ENCODE results near the gene SLC29A4.
"Not testable (repeated sequence)": the region's sequence is repeated elsewhere in the genome, so short reads cannot be mapped to it uniquely, and the experiment has no call there.

The SLC29A4 gene, protein sequence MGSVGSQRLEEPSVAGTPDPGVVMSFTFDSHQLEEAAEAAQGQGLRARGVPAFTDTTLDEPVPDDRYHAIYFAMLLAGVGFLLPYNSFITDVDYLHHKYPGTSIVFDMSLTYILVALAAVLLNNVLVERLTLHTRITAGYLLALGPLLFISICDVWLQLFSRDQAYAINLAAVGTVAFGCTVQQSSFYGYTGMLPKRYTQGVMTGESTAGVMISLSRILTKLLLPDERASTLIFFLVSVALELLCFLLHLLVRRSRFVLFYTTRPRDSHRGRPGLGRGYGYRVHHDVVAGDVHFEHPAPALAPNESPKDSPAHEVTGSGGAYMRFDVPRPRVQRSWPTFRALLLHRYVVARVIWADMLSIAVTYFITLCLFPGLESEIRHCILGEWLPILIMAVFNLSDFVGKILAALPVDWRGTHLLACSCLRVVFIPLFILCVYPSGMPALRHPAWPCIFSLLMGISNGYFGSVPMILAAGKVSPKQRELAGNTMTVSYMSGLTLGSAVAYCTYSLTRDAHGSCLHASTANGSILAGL

DNA sequence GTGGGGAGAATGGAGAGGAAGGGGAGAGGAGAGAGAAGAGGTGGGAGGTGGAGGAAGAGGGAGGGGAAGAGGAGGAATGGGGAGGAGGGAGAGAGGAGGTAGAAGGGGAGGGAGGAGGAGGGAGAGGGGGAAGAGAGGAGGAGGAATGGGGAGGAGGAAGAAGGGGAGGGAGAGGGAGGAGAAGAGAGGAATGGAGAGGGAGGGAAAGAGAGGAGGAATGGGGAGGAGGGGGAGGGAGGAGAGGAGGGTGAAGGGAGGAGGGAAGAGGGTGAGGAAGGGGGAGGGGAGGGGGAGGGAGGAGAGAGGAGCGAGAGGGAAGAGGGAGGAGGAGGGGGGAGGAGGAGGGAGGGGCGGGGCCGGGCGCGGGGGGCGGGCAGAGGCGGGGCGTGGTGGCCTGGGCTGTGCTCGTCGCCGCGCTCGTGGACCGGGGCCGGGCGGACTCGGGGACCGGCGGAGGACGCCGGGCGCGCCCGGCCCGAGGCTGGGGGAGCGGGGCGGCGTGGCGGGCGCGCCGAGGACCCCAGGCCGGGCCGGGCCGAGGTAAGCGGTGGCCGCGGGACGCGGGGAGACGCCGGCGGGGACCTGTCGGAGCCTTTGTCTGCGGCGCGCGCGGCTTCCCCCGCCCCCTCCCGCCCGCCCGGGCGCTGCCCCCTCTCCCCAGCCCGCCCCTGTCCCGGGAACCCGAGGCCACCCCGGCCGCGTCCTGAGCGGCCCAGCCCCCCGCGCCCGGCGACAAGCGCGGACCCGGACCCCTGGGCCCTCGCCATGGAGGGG, at the start of gene SLC29A4:
Gene SLC29A4 (plus strand): TSS at position 401 of the 774 bp plus-strand sequence. CDS start 4,874 bp downstream, outside the sequence.
- DNase-seq (ENCODE audit: extremely low read depth in 1 of 2, low read depth in 1 of 2) = no peak

DNA sequence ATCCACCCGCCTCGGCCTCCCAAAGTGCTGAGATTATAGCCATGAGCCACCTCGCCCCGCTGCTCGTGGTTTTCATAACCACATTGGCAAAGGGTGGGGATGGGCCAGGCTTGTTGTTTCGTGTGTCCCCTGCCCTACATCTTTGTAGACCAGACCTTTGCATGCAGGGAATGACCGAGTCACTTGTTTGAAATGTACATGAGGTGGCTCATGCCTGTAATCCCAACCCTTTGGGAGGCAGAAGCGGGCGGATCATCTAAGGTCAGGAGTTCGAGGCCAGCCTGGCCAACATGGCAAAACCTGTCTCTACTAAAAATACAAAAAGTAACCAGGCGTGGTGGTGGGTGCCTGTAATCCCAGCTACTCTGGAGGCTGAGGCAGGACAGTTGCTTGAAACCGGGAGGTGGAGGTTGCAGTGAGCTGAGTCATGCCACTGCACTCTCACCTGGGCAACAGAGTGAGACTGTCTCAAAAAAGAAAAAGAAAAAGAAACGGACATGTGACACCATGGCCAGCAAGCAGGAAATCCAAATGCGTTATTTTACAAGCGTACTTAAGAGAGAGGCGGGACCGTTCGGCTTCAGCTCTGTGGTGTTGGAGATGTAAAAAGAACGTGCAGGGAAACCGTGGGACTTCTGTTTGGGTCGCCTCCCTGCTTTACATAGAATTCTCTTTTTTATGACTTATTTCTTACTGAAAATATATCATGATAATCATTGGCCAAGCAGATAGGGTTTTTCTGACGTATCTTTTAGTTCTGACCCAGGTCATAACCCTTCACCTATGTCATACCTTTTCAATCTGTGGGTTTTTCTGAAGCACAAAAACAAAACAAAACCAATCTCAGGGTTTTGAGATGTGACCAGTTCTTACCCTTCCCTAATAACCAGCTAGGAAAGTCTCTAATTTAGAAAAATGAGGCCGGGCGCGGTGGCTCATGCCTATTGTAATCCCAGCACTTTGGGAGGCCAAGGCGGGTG, 47.6 kb upstream of the SLC29A4 start:
- no peak for DNase-seq (ENCODE audit: extremely low read depth in 1 of 2, low read depth in 1 of 2)

DNA sequence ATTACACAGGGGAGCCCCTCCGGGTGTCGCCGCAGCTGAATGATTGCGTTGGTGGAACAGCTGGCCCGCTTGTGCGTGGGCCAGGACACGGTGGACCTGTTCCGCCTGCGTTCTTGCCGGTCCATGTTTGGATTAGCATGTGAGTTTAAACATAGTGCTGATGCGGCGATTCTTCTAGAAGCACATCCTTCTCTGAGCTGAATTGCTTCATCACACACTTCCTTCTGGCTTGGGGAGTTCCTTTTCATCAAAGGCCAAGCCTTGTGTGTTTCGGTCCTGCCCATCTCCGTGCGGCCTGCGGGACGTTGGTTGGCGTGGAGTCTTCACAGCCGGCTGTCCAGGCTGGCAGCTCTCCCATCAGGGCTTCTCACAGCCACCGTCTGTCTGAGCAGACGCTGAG, 45.5 kb upstream of the SLC29A4 start:
- DNase-seq (ENCODE audit: extremely low read depth in 1 of 2, low read depth in 1 of 2) = no peak

DNA sequence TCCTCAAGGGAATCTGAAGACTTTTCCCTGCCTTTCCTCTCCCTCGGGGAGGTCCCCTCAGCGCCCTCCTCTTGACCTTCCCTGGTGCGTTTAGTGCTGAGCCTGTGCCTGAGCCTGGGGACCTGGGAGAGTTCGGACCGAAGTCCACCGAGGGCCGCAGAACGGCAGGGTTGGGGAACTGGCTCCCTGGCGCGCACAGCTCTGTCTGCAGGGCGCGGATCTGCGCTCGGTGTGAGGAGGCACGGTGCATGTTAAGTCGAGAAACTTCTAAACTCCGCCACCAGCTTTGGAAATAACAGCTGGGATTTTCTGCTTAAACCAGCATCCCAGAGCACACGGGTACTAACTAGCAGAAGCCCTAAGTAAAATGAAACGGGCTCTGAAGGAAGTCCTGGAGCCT, 44.2 kb upstream of the SLC29A4 start:
- no peak for DNase-seq (ENCODE audit: extremely low read depth in 1 of 2, low read depth in 1 of 2)

DNA sequence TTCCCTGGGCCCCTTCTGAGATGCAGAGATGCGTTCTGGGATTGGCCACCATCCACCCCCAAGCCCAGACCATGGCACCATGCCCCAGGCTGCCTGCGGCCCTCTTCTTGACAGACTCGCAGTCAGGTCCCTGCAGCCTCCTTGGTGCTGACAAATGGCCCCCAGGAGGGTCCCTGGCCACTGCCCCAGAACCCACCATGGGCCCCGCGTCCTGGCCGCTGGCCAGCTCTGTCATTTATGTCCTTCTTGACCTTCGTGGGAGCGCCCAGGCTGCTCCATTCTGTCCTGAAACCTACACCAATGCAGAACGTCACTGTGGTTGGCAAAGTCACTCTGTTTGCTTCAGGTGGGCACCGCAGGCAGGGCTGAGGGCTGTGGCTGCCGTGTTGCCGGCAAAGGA, 39.5 kb upstream of the SLC29A4 start:
- DNase-seq (ENCODE audit: extremely low read depth in 1 of 2, low read depth in 1 of 2) = no peak

DNA sequence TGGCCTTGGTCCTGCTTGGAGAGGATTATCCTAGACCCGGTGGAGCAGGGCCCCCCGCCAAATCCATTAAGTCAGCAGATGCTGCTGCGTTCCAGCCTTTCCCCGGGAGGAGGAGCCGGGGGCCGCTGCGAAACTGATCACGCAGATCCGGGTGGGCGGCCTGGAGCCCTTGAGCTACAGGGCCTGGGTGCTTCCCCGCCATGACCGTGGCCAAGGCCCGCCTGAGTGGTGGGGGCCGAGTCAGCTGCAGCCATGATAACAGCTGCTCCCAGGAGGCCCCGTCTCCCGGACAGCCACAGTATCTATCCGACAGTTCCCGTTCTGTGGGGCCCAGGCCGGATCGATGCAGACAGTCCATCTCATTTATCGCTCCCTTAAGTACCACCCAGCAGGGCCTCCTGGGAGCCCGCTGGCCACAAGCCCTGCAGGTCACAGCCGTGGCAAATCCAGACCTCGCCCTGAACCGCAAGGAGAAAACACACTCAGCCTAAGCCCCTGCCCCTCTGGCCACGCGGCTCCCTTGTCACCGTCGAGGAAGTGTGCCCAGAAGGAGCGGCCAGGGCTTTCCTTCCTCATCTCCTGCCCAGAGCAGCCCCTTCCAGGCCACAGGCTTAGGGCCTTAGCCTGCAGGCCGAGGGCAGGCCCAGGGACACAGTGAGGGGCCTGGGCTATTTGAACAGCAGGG, 34.4 kb upstream of the SLC29A4 start:
- DNase-seq (ENCODE audit: extremely low read depth in 1 of 2, low read depth in 1 of 2) = no peak

DNA sequence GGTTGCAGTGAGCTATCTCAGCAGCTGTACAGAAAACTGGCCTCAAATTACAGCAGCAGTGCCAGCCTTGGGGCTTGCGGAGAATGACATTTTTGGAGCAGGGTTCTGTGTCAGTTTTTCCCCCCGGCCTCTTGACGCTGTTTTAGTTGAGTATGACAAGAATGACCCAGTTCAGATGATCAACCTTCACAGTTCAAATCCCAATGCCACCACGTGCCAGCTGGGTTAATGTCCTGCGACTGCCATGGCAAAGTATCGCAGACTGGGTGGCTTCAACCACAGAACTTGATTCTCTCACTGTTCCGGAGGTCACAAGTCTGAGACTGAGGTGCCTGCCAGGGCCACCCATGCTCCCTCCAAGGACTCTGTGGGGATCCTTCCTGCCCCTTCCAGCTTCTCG, 32.0 kb upstream of the SLC29A4 start:
- DNase-seq (ENCODE audit: extremely low read depth in 1 of 2, low read depth in 1 of 2) = not testable (repeated sequence)

DNA sequence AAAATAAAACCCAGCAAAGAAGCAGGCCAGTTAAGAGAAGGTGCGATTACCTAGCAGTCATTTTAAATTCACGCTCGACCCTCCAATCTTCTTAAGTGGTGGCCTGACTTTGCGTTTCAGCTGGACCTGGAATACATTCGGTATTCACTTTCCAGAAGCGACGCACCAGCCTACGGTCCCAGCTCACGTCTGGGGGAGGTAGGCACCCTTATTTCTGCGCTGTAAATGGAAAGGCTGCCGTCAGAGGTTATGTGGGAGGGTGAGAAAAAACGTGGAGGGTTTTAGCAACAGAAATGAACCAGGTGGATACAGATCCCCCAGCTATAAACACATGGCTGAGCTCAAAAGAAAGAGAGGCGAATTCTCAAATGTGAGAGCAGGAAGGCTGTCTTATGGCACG, 29.2 kb upstream of the SLC29A4 start:
- DNase-seq (ENCODE audit: extremely low read depth in 1 of 2, low read depth in 1 of 2) = not testable (repeated sequence)

DNA sequence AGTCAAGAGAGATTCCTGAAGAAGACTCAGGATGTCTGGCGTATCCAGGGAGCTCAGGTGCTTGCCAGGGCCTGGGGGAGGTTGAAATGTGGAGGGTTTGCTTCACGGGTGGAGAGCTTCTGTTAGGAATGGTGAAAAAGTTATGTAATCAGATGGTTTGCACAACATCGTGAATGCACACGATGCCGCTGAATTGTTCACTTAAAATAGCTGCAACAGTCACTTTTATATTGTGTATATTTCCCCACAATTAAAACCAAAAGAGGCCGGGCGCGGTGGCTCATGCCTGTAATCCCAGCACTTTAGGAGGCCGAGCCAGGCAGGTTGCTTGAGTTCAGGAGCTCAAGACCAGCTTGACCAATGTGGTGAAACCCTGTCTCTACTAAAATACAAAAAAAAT, 28.4 kb upstream of the SLC29A4 start:
- DNase-seq (ENCODE audit: extremely low read depth in 1 of 2, low read depth in 1 of 2) = not testable (repeated sequence)

DNA sequence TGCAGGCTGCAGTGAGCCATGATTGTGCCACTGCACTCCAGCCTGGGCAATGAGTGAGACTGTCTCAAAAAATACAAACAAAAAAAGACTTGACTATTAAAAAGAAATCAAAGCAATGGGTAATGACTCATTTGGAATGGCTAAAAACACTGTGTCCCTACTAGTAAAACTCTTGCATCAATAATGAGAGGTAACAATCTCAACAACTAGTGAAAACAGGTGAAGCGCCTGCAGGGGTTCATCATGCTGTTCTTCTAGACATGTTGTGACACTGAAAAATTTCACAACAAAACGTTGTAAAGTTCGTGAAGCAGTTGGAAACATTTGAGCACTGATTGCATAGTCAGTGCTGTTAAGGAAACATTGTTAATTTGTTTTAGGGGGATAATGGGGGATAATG, 26.9 kb upstream of the SLC29A4 start:
- no peak for DNase-seq (ENCODE audit: extremely low read depth in 1 of 2, low read depth in 1 of 2)

DNA sequence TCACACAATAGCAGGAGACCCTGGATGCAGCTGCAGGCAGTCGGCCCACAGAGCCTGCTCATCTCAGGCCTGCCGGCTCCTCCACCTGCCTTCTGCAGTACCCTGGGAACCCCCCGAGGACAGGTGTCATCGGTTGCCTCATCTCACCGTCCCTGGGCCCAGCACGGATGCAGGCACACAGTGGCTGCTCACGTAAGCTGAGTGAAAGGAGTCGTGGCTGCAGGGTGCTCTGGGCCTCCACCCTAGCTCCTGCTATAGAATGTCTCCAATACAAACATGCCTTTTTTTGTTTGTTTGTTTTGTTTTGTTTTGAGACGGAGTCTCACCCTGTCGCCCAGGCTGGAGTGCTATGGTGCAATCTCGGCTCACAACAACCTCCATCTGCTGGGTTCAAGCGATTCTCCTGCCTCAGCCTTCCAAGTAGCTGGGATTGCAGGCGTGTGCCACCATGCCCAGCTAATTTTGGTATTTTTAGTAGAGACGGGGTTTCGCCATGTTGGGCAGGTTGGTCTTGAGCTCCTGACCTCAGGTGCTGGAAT, 22.1 kb upstream of the SLC29A4 start:
- DNase-seq (ENCODE audit: extremely low read depth in 1 of 2, low read depth in 1 of 2) = not testable (repeated sequence)

DNA sequence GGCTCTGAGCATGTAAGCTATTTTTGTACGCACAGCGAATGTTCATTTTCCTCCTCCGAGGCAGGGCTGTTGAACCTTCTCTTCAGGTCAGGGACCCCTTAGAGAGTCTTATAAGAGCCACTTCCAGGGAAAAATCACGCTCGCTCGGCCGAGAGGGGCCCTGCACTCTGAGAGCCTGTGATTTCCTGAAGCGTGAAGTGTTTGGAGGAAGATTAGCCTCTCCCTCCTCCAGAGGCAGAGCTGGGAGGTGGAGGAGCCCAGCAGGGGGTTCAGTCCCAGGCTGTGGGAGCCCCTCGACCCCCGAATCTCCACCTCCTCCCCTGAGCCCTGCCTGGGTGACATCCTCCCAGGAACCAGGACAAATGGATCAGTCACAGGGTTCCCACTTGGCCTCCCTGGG, 19.7 kb upstream of the SLC29A4 start:
- not testable (repeated sequence) for DNase-seq (ENCODE audit: extremely low read depth in 1 of 2, low read depth in 1 of 2)

DNA sequence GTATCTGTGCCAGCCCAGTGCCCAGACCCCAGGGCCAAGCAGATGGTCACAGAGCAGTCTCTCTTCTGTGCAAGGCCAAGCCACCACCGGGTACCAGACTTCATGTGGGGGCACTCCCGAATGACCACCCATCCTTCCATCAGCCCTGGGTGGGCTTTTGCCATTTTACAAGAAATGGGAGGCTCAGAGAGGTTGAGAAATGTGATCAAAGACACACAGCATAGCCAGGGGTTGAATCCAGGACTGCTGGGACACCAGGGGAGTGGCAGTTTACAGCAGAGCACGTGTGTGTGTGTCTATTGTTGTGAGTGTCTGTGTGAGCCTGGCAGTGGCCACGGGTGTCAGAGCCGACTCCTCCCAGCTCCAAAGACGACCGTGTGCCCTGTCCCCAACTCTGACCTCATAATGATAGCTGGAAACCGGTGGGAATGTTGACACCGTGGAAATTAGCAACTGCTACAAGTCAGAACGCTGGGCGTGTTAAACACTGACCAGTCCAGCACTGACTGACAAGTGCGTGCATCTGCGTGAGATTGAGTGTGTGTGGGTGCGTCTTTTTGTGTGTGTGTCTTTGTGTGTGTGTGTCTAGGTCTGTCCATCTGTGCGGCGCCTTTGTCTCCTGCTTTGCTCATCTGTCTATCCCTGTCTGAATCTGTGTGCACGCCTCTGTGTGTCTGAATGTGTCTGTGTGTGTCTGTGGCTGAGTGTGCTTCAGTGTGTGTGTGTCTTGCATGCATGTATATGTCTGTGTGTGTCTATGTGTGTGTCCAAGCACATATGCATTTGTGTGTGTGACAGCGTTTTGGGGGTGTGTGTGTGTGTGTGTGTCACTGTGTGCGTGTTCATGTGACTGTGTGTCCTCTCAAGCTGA, 17.2 kb upstream of the SLC29A4 start:
- no peak for DNase-seq (ENCODE audit: extremely low read depth in 1 of 2, low read depth in 1 of 2)

DNA sequence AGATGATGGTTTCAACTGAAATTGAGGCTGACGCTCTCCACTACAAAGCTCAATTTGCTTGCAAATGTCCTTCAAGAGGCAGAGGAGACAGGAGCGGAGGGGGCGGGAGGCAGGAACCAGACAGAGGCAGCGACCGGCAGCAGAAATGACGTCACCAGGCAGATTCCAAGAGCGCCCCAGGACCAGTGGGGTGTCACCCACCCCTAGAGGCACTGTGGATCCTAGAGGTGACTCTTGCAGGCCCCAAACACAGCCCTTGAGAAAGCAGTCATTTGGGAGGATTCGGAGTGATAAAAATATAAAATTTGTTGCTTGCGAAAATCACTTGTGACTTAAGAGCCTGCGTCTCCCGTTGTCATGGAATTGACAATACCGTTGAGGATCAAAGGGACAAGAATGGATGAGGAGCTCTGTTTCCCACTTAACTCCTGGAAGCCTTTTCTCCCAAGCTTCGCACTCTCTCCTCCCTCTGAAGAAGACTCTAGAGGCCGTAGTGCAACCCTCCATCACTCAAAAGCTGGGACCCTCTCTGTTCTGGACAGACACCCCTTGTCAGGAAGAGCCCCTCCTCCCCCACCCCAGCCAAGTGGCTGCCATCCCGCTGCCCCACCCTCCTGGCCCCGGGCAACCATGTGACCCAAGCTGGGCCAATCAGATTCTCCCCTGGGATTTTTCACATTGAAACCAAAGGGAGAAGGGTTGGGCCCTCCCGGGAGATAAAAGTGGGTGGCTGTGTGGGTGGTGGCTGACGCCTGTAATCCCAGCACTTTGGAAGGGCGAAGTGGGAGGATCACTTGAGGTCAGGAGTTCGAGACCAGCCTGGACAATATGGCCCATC, 16.3 kb upstream of the SLC29A4 start:
- DNase-seq (ENCODE audit: extremely low read depth in 1 of 2, low read depth in 1 of 2) = no peak

DNA sequence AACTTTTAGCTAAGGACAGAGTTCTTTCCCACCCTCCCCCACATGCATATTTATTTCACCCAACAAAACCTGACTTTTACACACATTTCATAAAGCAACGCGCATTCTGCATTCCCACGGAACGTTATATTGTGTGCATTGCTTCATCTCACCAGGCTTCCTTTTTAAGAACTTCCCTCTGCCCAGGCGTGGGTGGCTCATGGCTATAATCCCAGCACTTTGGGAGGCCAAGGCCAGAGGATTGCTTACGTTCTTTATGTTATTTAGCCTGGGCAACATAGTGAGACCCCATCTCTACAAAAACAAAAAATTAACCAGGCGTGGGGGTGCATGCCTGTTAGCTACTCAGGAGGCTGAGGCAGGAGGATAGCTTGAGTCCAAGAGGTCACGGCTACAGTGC, 14.9 kb upstream of the SLC29A4 start:
- not testable (repeated sequence) for DNase-seq (ENCODE audit: extremely low read depth in 1 of 2, low read depth in 1 of 2)

DNA sequence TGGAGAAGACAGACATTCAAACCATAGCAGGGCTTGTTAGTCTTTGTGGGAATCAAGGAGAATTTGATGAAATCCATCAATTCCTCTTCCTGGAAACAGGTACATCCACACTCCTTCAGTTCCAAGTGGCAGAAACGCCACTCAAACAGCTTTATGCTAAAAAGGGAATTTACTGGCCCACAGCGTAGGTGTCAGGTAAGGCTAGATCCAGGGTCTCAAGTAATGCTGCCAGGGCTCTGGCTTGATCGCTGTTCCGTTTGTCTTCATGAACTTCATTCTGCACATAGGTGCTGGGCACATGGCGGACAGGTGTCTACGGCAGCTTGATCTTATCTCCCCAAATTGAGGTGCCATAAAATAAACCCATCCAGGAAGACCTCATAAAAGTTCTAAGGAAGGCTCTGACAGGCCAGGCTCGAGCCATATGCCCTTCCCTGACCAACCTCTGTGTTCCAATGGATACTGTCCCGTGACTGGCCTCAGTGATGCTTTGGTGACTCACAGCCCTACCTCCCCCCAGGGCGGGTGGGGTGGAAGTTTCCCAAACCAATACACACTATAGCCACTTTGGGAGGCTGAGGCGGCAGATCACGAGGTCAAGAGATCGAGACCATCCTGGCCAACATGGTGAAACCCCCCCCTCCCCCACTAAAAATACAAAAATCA, 12.6 kb upstream of the SLC29A4 start:
- not testable (repeated sequence) for DNase-seq (ENCODE audit: extremely low read depth in 1 of 2, low read depth in 1 of 2)

DNA sequence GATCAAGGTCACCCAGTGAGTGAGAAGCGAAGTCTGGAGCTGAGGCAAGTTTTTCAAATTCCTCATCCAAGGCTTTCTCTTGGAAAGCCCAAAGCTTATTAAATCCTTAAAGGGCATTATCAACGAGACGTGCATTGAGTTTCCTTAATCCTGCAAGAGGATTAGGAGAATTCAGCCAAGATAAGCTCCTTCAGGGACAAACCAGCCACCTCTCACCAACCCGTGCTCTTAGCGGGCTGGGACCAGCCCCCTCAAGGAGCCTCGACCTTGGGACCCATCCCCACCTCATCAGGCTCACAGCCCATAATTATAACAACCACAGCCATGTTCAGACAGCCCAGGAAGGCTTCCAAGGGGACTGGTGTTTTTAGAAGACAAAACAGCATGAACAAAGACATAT, 12.0 kb upstream of the SLC29A4 start:
- no peak for DNase-seq (ENCODE audit: extremely low read depth in 1 of 2, low read depth in 1 of 2)
